Lung (tissue), 12 donors: ENCODE results near the gene MYH7. TPM values are rescaled to one million over a fixed set of nuclear protein-coding genes. Genes with fewer than 3 reads are reported as not detected.
"Not testable (repeated sequence)": the region's sequence is repeated elsewhere in the genome, so short reads cannot be mapped to it uniquely, and the experiment has no call there.

ENCODE experiments used
- ATAC-seq: fragments of 200-7000 bp; cut with Tn5 transposase; one replicate; pipeline ENCODE4 v1.9.1; 2020; ENCODE audit warnings: moderate number of reproducible peaks; ENCODE audit not compliant: insufficient read depth, low FRiP score
- DNase-seq, 3 donors: peaks; one replicate each; pipeline ENCODE4 v3.0.0-alpha.2; 2013 to 2017
- H3K27ac ChIP-seq, 2 donors: one replicate each; pipeline ENCODE4 v1.5.1; 2013; ENCODE audit warnings: mild to moderate bottlenecking in 2 of 2, moderate library complexity in 2 of 2, control low read depth in 1 of 2, inconsistent platforms in 1 of 2, low read depth in 1 of 2, low read length in 1 of 2
- H3K27me3 ChIP-seq, 3 donors: one replicate each; pipeline ENCODE4 v1.5.1; 2013; ENCODE audit warnings: low read length in 2 of 3; ENCODE audit not compliant: control insufficient read depth in 3 of 3, insufficient read depth in 3 of 3
- H3K36me3 ChIP-seq, 4 donors: one replicate each; pipeline ENCODE4 v1.5.1; 2013; ENCODE audit warnings: low read length in 4 of 4, mild to moderate bottlenecking in 1 of 4, moderate library complexity in 1 of 4; ENCODE audit not compliant: control insufficient read depth in 4 of 4, insufficient read depth in 4 of 4
- H3K4me1 ChIP-seq, 5 donors: one replicate each; pipeline ENCODE4 v1.5.1; 2013; ENCODE audit warnings: low read length in 5 of 5, mild to moderate bottlenecking in 2 of 5, moderate library complexity in 1 of 5; ENCODE audit not compliant: control insufficient read depth in 5 of 5, insufficient read depth in 5 of 5
- H3K4me3 ChIP-seq: one replicate; pipeline ENCODE4 v1.5.1; 2013; ENCODE audit warnings: mild to moderate bottlenecking, control low read depth, moderate library complexity
- H3K9ac ChIP-seq, 2 donors: one replicate each; pipeline ENCODE4 v1.5.1; 2013; ENCODE audit warnings: low read length in 2 of 2, control low read depth in 1 of 2; ENCODE audit not compliant: insufficient read depth in 1 of 2
- H3K9me3 ChIP-seq, 4 donors: one replicate each; pipeline ENCODE4 v1.5.1; 2013; ENCODE audit warnings: low read length in 3 of 4, mild to moderate bottlenecking in 1 of 4, moderate library complexity in 1 of 4; ENCODE audit not compliant: control insufficient read depth in 4 of 4, insufficient read depth in 3 of 4
- WGBS, 2 donors: extraction: QIAGEN DNeasy Blood & Tissue Kit; methylation state at CpG; one replicate each; pipeline ENCODE4 v1.1.7; 2013; 5-methylcytosine and 5-hydroxymethylcytosine counted together
- polyA plus RNA-seq, 2 donors: library from polyadenylated mRNA; stranded (reverse); fragments of 200-250 nt; gene quantifications; one replicate each; pipeline ENCODE4 v1.2.1, GENCODE V29; 2013
- total RNA-seq, 2 donors: library from RNA; depleted of rRNA in 1 of 2; stranded (reverse); fragments of >200 nt in 1 of 2; gene quantifications; one replicate each; pipeline ENCODE4 v1.2.1, GENCODE V29; 2014 to 2021
- TF ChIP-seq, protein P1 (sequence below): IDR thresholded peaks from 2 replicates; pipeline ENCODE4 v1.5.1; 2012; ENCODE audit warnings: mild to moderate bottlenecking; ENCODE audit errors: control extremely low read depth, extremely low read depth
- donor health status: control.
- donor health status: control.
- donor health status: Bipolar disorder and iron deficiency.
- donor health status: healthy.
- donor health status: DM: yes; HTN: yes; CAD: no.

Gene MYH7
- total and polyA plus RNA-seq, 4 donors: 0.02 to 0.19 (median 0.09) TPM; not detected in 1

DNA sequence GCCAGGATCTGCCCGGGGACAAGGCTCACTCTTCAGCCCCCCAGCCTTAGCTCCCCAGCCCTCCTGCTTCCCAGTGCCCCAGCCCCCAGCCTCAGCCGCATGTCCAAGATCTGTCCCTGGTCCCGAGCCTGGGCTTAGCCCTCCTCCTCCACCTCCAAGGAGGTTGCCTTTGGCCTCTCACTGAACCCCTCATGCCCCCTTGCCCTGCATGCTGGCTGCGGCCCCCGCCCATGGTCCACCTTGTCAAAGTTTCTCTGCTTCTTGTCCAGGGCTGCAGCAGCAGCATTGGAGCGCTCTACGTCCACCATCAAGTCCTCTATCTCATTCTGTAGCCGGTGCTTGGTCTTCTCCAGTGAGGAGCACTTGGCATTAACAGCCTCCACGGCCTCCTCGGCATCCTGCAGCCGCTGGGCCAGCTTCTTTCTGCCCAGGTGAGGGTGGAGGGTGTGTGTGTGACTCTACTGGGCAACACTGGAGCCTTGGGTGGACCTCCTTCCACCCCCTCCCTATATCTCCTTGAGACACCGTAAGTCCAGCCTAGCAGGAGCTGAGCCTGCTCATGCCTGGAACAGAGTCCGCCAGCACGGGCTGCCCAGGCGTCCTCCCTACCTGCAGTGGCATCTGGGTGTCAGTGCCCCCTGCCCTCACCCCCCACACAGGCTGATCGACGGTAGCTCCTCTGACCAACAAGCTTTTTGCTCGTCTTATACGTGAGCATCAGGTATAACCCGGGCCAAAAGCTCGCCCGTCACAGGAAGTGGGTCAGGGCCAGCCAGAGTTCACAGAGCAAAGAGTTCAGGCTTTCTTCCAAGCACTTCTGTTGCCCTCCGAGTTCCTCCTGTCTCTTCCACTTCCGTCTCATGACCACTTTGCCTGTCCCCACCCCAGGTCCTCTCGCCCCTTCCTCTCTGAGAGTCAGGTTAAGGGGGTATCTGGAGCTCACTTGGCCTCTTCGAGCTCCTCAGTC, 47.3 kb downstream of the MYH7 start:
- ATAC-seq (no peak), DNase-seq (no peak)
- Histone ChIP-seq H3K9ac (no peak overlapping the region), H3K27ac (no peak overlapping the region), H3K4me3 (no peak overlapping the region), H3K4me1 (no peaks in the 10 kb centered on the region), H3K9me3 (no peaks in the 10 kb centered on the region), H3K27me3 (no peaks in the 10 kb centered on the region), H3K36me3 (peaks cover 0 to 9% (median 0%) of the 10 kb centered on the region in 4 donors)
- TF ChIP-seq, protein P1, sequence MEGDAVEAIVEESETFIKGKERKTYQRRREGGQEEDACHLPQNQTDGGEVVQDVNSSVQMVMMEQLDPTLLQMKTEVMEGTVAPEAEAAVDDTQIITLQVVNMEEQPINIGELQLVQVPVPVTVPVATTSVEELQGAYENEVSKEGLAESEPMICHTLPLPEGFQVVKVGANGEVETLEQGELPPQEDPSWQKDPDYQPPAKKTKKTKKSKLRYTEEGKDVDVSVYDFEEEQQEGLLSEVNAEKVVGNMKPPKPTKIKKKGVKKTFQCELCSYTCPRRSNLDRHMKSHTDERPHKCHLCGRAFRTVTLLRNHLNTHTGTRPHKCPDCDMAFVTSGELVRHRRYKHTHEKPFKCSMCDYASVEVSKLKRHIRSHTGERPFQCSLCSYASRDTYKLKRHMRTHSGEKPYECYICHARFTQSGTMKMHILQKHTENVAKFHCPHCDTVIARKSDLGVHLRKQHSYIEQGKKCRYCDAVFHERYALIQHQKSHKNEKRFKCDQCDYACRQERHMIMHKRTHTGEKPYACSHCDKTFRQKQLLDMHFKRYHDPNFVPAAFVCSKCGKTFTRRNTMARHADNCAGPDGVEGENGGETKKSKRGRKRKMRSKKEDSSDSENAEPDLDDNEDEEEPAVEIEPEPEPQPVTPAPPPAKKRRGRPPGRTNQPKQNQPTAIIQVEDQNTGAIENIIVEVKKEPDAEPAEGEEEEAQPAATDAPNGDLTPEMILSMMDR: no peak
- WGBS, 2 donors: 76 to 85% methylated on average over 26 of the region's 26 CpGs

DNA sequence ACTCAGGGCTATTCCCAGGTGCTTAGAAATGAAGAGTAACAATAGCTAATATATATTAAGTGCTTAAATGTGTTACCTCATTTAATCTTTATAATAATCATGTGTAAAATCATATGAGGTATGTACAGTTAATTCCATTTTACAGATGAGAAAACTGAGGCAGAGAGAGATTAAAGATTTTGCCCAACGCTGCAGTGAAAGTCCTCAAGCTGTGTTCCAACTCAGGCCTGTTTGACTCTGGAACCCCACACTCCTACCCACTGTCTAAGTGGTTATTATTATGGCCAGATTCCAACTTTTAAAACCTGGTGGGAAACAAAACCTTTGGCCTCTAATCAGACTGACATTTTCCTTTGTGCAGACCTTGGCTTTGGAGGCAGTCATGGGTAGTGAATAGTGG, 48.5 kb downstream of the MYH7 start:
- H3K9ac ChIP-seq: no peak overlapping the region
- H3K9me3 ChIP-seq: no peaks in the 10 kb centered on the region
- H3K4me3 ChIP-seq: no peak overlapping the region
- 82 to 97% methylated on average over 1 of the region's 1 CpG for WGBS, 2 donors
- peaks cover 0 to 10% (median 0%) of the 10 kb centered on the region in 4 donors for H3K36me3 ChIP-seq
- ATAC-seq (no peak), DNase-seq (no peak)
- H3K27ac ChIP-seq: no peak overlapping the region
- TF ChIP-seq, protein P1: no peak
- no peaks in the 10 kb centered on the region for H3K27me3 ChIP-seq
- no peaks in the 10 kb centered on the region for H3K4me1 ChIP-seq

DNA sequence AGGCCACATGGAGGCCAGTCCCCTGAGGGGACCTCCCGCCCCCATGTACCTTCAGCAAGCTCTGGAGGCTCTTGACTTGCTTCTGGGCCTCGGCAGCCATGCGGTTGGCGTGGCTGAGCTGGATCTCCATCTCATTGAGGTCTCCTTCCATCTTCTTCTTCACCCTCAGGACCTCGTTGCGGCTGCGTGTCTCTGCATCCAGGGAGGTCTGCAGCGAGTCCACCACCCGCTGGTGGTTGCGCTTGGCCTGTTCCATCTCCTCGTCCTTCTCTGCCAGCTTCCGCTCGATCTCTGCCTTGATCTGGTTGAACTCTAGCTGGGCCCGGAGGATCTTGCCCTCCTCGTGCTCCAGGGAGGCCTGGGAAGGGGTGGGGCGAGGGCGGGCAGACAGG, 49.2 kb downstream of the MYH7 start:
- not testable (repeated sequence) for H3K27me3 ChIP-seq, H3K9ac ChIP-seq, H3K4me3 ChIP-seq, DNase-seq, ATAC-seq, H3K4me1 ChIP-seq, H3K27ac ChIP-seq, H3K9me3 ChIP-seq
- H3K36me3 ChIP-seq: peaks cover 0 to 10% (median 0%) of the 10 kb centered on the region in 4 donors
- 84 to 95% methylated on average over 17 of the region's 17 CpGs for WGBS, 2 donors

DNA sequence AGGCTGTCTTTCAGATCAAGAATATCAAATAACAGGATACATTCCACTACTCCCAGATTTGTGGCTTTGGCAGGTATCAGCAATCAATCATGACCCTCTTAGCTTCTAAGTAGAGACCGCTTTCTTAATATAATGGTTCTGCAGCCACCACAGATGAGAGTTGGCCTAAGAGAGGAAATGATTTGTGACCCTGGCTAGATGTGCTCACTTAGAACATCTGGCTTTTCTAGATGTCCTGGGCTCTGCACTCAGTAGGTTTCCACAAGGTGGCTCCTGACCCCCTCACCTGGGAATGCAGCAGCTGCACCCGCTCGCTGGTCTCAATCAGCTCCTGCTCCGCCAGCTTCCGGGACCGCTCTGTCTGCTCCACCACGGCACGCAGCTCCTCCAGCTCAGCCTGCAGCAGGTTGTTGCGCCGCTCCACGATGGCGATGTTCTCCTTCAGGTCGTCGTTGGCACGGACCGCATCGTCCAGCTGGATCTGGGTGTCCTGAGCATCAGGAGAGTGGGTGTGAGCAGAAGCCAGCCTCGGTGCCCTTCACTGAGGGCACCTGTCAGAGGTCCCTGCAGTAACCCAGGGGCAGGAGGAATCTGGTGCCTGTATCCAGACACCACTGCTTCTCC, 49.7 kb downstream of the MYH7 start:
- no peak for DNase-seq
- no peak for ATAC-seq
- Histone ChIP-seq H3K36me3 (peaks cover 0 to 10% (median 0%) of the 10 kb centered on the region in 4 donors), H3K4me1 (no peaks in the 10 kb centered on the region), H3K27me3 (no peaks in the 10 kb centered on the region), H3K9me3 (no peaks in the 10 kb centered on the region), H3K27ac (no peak overlapping the region), H3K4me3 (no peak overlapping the region), H3K9ac (no peak overlapping the region)
- WGBS, 2 donors: 88 to 91% methylated on average over 18 of the region's 18 CpGs
- TF ChIP-seq, protein P1: no peak
